HCT116 (cell line): Measurements from ENCODE around the gene YAE1. TPM values are rescaled to one million over a fixed set of nuclear protein-coding genes. Genes with fewer than 3 reads are reported as not detected.

Experiments used
- ATAC-seq: fragments of 200-7000 bp; cut with Tn5 transposase; 2 replicates; pipeline ENCODE4 v1.9.1; 2020; ENCODE audit warnings: mild to moderate bottlenecking, moderate library complexity
- BruUV-seq: library from RNA; stranded (reverse); fragments of 400-500 nt; replicated peaks from 2 replicates; lab custom pipeline; 2021; lab: Mats Ljungman, UMichigan
- CTCF ChIA-PET: fragments of 300-600 bp; sonication (Branson Sonifier 250); formaldehyde crosslinking; loops from one replicate; lab custom pipeline; 2021; ENCODE audit warnings: antibody characterized with exemption; lab: Charles Lee
- POLR2A ChIA-PET: fragments of 300-600, 350-600 bp; sonication (Branson Sonifier 250); formaldehyde crosslinking; loops from one replicate; lab custom pipeline; 2021; ENCODE audit warnings: antibody characterized with exemption; lab: Charles Lee
- RAD21 ChIA-PET, 2 experiments: fragments of 300-600 bp; sonication (Branson Sonifier 250); formaldehyde crosslinking; loops; one replicate each; lab custom pipeline; 2023; ENCODE audit warnings: low total read pairs in 2 of 2; ENCODE audit not compliant: uncharacterized antibody in 2 of 2, unreplicated experiment in 2 of 2, low non-redundant PET in 1 of 2; lab: Charles Lee
- DNase-seq: peaks from one replicate; pipeline ENCODE4 v3.0.0-alpha.2; 2010; ENCODE audit warnings: low read depth, low spot score
- H2AFZ ChIP-seq: fragments of 200-600 bp; shearing (Covaris generic), sonication (generic); 2 replicates; pipeline ENCODE4 v1.6.1; 2017; ENCODE audit warnings: low read depth, mixed run types, mixed read lengths, antibody characterized with exemption, low read length; ENCODE audit not compliant: poor library complexity, severe bottlenecking
- H3K27ac ChIP-seq: 2 replicates; pipeline ENCODE4 v1.5.1; 2012; ENCODE audit warnings: low read depth, low read length
- H3K27me3 ChIP-seq: fragments of 200-600 bp; sonication (generic); 2 replicates; pipeline ENCODE4 v1.6.1; 2016; ENCODE audit warnings: mixed run types, low read length, mixed read lengths; ENCODE audit not compliant: insufficient read depth
- H3K36me3 ChIP-seq, 2 experiments: fragments of 200-500 bp in 1 of 2; fragments of 200-600 bp in 1 of 2; sonication (Bioruptor generic) in 1 of 2; sonication (generic) in 1 of 2; 2 replicates each; pipeline versions ENCODE4 v1.5.1 to v1.6.1; 2014 to 2016; ENCODE audit warnings: low read length in 2 of 2, inconsistent platforms in 1 of 2, mixed read lengths in 1 of 2, mixed run types in 1 of 2; ENCODE audit not compliant: insufficient read depth in 2 of 2, control insufficient read depth in 1 of 2
- H3K4me1 ChIP-seq, 2 experiments: fragments of 200-600 bp in 1 of 2; sonication (generic) in 1 of 2; 2 replicates each; pipeline versions ENCODE4 v1.5.1 to v1.6.1; 2012 to 2017; ENCODE audit warnings: low read length in 2 of 2, inconsistent platforms in 1 of 2, mild to moderate bottlenecking in 1 of 2, mixed read lengths in 1 of 2, mixed run types in 1 of 2, moderate library complexity in 1 of 2; ENCODE audit not compliant: insufficient read depth in 2 of 2, control insufficient read depth in 1 of 2
- H3K4me2 ChIP-seq: fragments of 200-600 bp; sonication (generic); 2 replicates; pipeline ENCODE4 v1.6.1; 2017; ENCODE audit warnings: mixed run types, low read length, mixed read lengths
- H3K4me3 ChIP-seq, 2 experiments: fragments of 200-600 bp in 1 of 2; sonication (generic) in 1 of 2; replicated peaks in 1 of 2; 2 replicates each; pipeline ENCODE4 v1.5.1; 2011 to 2016; ENCODE audit warnings: low read length in 2 of 2, control low read depth in 1 of 2, low read depth in 1 of 2, mild to moderate bottlenecking in 1 of 2, mixed read lengths in 1 of 2, mixed run types in 1 of 2
- H3K79me2 ChIP-seq: fragments of 200-600 bp; sonication (generic); 2 replicates; pipeline ENCODE4 v1.6.1; 2017; ENCODE audit warnings: mild to moderate bottlenecking, mixed run types, low read length, moderate library complexity, mixed read lengths; ENCODE audit not compliant: insufficient read depth
- H3K9ac ChIP-seq: fragments of 200-600 bp; sonication (generic); 2 replicates; pipeline ENCODE4 v1.6.1; 2016; ENCODE audit warnings: low read length, mixed read lengths
- H3K9me2 ChIP-seq: fragments of 200-600 bp; sonication (generic), shearing (Covaris generic); 2 replicates; pipeline ENCODE4 v1.6.1; 2017; ENCODE audit warnings: mixed run types, mild to moderate bottlenecking, moderate library complexity; ENCODE audit not compliant: insufficient read depth
- H3K9me3 ChIP-seq, 2 experiments: fragments of 200-500 bp in 1 of 2; fragments of 200-600 bp in 1 of 2; sonication (Bioruptor generic) in 1 of 2; sonication (generic) in 1 of 2; 2 replicates each; pipeline ENCODE4 v1.6.1; 2014 to 2017; ENCODE audit warnings: low read length in 2 of 2, mixed read lengths in 2 of 2, inconsistent platforms in 1 of 2, low read depth in 1 of 2, mild to moderate bottlenecking in 1 of 2, mixed run types in 1 of 2, moderate library complexity in 1 of 2; ENCODE audit not compliant: control insufficient read depth in 1 of 2, insufficient read depth in 1 of 2
- H4K20me1 ChIP-seq: fragments of 200-600 bp; sonication (generic), shearing (Covaris generic); 2 replicates; pipeline ENCODE4 v1.6.1; 2017; ENCODE audit warnings: mixed run types, mild to moderate bottlenecking, moderate library complexity; ENCODE audit not compliant: insufficient read depth
- CBX3 ChIP-seq: IDR thresholded peaks from 2 replicates; pipeline ENCODE4 v1.6.1; 2012; ENCODE audit warnings: low read depth
- CTCF ChIP-seq, 3 experiments: fragments of 200-600 bp in 1 of 3; sonication (generic) in 1 of 3; IDR thresholded peaks in 2 of 3; conservative IDR thresholded peaks in 1 of 3; 2 replicates each; pipeline ENCODE4 v1.5.1; 2012 to 2017; ENCODE audit warnings: low read depth in 2 of 3, low read length in 2 of 3, antibody characterized with exemption in 1 of 3, borderline replicate concordance in 1 of 3, control low read depth in 1 of 3, mild to moderate bottlenecking in 1 of 3, mixed read lengths in 1 of 3, mixed run types in 1 of 3, moderate library complexity in 1 of 3; ENCODE audit not compliant: insufficient read depth in 1 of 3
- EGR1 ChIP-seq: IDR thresholded peaks from 2 replicates; pipeline ENCODE4 v1.6.1; 2012; ENCODE audit warnings: low read depth
- EZH2 ChIP-seq: fragments of 200-600 bp; sonication (generic); IDR thresholded peaks from 2 replicates; pipeline ENCODE4 v1.6.1; 2017; ENCODE audit warnings: antibody characterized with exemption, mixed run types
- JUND ChIP-seq: IDR thresholded peaks from 2 replicates; pipeline ENCODE4 v1.6.1; 2012
- MAX ChIP-seq: IDR thresholded peaks from 2 replicates; pipeline ENCODE4 v1.6.1; 2012
- POLR2AphosphoS5 ChIP-seq: IDR thresholded peaks from 2 replicates; pipeline ENCODE4 v1.6.1; 2011; ENCODE audit warnings: mild to moderate bottlenecking, low read depth, low read length, moderate library complexity
- REST ChIP-seq: IDR thresholded peaks from 2 replicates; pipeline ENCODE4 v1.6.1; 2012; ENCODE audit warnings: low read depth
- TCF7L2 ChIP-seq: IDR thresholded peaks from 2 replicates; pipeline ENCODE4 v1.7.0; 2011; ENCODE audit warnings: borderline replicate concordance, inconsistent platforms; ENCODE audit not compliant: insufficient read depth, insufficient read length; ENCODE audit errors: extremely low read depth
- ZBTB33 ChIP-seq: IDR thresholded peaks from 2 replicates; pipeline ENCODE4 v1.6.1; 2011; ENCODE audit warnings: mild to moderate bottlenecking, low read length, moderate library complexity; ENCODE audit not compliant: insufficient replicate concordance; ENCODE audit errors: extremely low read depth
- ZNF274 ChIP-seq: fragments of 200-500 bp; sonication (Bioruptor generic); IDR thresholded peaks from 2 replicates; pipeline ENCODE4 v1.6.1; 2014; ENCODE audit warnings: mild to moderate bottlenecking, low read depth, low read length, inconsistent platforms
- intact Hi-C: fragments of 100-400 bp; cut with micrococcal nuclease; formaldehyde crosslinking; loops from 2 replicates; pipeline ENCODE4 v1.10.0; 2022
- total RNA-seq: library from RNA; stranded (reverse); gene quantifications from one replicate; pipeline ENCODE4 v1.2.1, GENCODE V29; 2021; ENCODE audit not compliant: unreplicated experiment

Gene YAE1
- total RNA-seq, 1 experiment from 2014 or later = 16.9 TPM

- no TSS peak for BruUV-seq
- DNase-seq (no peak), ATAC-seq (no peak)
- POLR2A ChIA-PET = no interaction called here
- RAD21 ChIA-PET = no interaction called here
- intact Hi-C loops = no loop called here
- Histone ChIP-seq H3K4me2 (no peak overlapping the region), H3K79me2 (no peaks in the 10 kb centered on the region), H3K36me3 (no peaks in the 10 kb centered on the region), H4K20me1 (no peaks in the 10 kb centered on the region), H2AFZ (no peak overlapping the region), H3K27me3 (no peaks in the 10 kb centered on the region), H3K27ac (no peak overlapping the region), H3K4me3 (no peak overlapping the region), H3K9me3 (no peaks in the 10 kb centered on the region), H3K4me1 (no peaks in the 10 kb centered on the region), H3K9ac (no peak overlapping the region), H3K9me2 (no peaks in the 10 kb centered on the region)
- TF ChIP-seq CTCF (IDR thresholded peaks at IDR 0.05 in 2 of 3, conservative IDR thresholded peaks at IDR 0.05 in 1 of 3; ENCODE audit: borderline replicate concordance in 1 of 3, insufficient read depth in 1 of 3, low read depth in 2 of 3, low read length in 2 of 3) (no peak), MAX (no peak)
- CTCF ChIA-PET = no interaction called here
These were observed 11.5 kb upstream of the YAE1 start for GRCh38 chr7:39554583-39555165.

GRCh38 chr7:39557222-39557621 lies 9.0 kb upstream of the YAE1 start:
- ATAC-seq = no peak
- DNase-seq = no peak
- intact Hi-C loops = no loop called here
- no peaks in the 10 kb centered on the region for H3K9me2 ChIP-seq
- no peaks in the 10 kb centered on the region for H3K4me1 ChIP-seq
- ChIA-PET RAD21 (no interaction called here), POLR2A (no interaction called here), CTCF (no interaction called here)
- BruUV-seq = no TSS peak
- H3K27ac ChIP-seq = no peak overlapping the region
- H3K4me3 ChIP-seq = no peak overlapping the region
- H3K36me3 ChIP-seq = no peaks in the 10 kb centered on the region
- H2AFZ ChIP-seq = no peak overlapping the region
- H3K4me2 ChIP-seq = no peak overlapping the region
- H3K27me3 ChIP-seq = no peaks in the 10 kb centered on the region
- no peaks in the 10 kb centered on the region for H4K20me1 ChIP-seq
- H3K9ac ChIP-seq = no peak overlapping the region
- H3K9me3 ChIP-seq = no peaks in the 10 kb centered on the region
- H3K79me2 ChIP-seq = no peaks in the 10 kb centered on the region
- TF ChIP-seq TCF7L2 = no peak
- no peak for TF ChIP-seq ZBTB33
- TF ChIP-seq EGR1 = no peak
- no peak for TF ChIP-seq CBX3
- no peak for TF ChIP-seq MAX
- no peak for TF ChIP-seq POLR2AphosphoS5
- TF ChIP-seq ZNF274 = no peak
- no peak for TF ChIP-seq REST
- no peak for TF ChIP-seq EZH2
- no peak for TF ChIP-seq JUND
